Regular cardiac myocyte (primary cell): ENCODE measurements around the gene TMEM244. TPM values are rescaled to one million over a fixed set of nuclear protein-coding genes. Genes with fewer than 3 reads are reported as not detected.

Experiments
- total RNA-seq: library from RNA; depleted of rRNA; stranded (reverse); fragments of >200 nt; gene quantifications from 2 replicates; pipeline ENCODE4 v1.2.3, GENCODE V29; 2014

TMEM244 gene
- not detected in 2 replicates for total RNA-seq

DNA sequence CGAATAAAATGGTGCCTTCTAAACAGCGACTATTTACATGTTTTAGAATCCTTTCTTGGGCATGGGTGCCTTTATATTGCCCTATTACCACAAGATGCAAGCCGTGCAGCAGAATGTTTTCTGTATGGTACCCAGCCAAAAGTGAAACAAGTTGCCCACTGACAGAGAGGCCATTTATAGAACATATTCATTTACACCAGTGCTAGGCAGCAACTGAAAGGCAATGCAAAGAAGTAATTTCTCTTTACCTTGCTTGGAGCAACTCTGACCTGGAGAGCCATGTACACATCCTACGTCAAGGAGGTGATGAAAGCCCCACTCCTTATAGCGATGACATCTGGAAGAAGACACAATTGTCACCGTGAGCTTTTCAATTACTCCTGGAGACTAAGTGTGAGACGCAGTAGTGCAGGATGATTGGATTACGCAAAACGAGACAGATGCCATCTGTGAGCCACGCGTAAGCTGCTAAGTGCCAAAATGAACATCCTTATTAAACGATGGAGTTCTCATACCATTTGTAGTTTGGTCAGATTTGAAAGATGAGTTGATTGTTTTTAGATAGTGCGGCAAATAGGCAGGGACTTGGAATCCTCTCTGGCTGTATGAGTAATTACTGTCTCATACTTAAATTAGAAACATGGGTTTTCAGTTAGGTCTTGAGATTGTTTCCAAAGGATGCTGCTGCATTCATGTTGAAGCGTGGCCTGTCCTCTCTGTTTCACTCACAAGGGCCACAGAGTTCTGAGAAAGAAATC lies at the start of gene TMEM244:
Gene TMEM244 (minus strand): TSS at position 408 of the 758 bp plus-strand sequence. CDS start 127 bp downstream, at position 281.

Other genes with a start within 250 kb of the TMEM244 start
- 43.7 and 64.8 TPM in 2 replicates for gene ARHGAP18, start 151.1 kb downstream of the TMEM244 start, total RNA-seq
- 13.2 and 15.5 TPM in 2 replicates for gene L3MBTL3, start 157.3 kb upstream of the TMEM244 start, total RNA-seq